Transverse colon (tissue), 4 donors: Measurements from ENCODE around the gene ACOT4. TPM values are rescaled to one million over a fixed set of nuclear protein-coding genes. Genes with fewer than 3 reads are reported as not detected.

Source experiments
- DNase-seq: peaks from one replicate; pipeline ENCODE4 v3.0.0-alpha.2; 2019
- H3K27ac ChIP-seq, 4 donors: fragments of 200-600 bp; sonication (generic); 2 replicates each; pipeline ENCODE4 v1.5.1; 2016 to 2018; ENCODE audit warnings: inconsistent platforms in 4 of 4
- H3K27me3 ChIP-seq: fragments of 200-600 bp; sonication (generic); 2 replicates; pipeline ENCODE4 v1.5.1; 2017; ENCODE audit warnings: inconsistent platforms
- H3K36me3 ChIP-seq, 4 donors: fragments of 200-600 bp; sonication (generic); 2 replicates each; pipeline ENCODE4 v1.5.1; 2017 to 2019; ENCODE audit warnings: inconsistent platforms in 4 of 4
- H3K4me1 ChIP-seq, 4 donors: fragments of 200-600 bp; sonication (generic); 2 replicates each; pipeline ENCODE4 v1.5.1; 2017 to 2020; ENCODE audit warnings: inconsistent platforms in 4 of 4
- H3K4me3 ChIP-seq, 4 donors: fragments of 200-600 bp; sonication (generic); 1 replicate in 1 of 4; 2 replicates in 3 of 4; pipeline versions ENCODE4 v1.5.1 to v1.6.1; 2017 to 2019; ENCODE audit warnings: inconsistent platforms in 4 of 4
- H3K9me3 ChIP-seq, 2 donors: fragments of 200-600 bp; sonication (generic); 2 replicates each; pipeline ENCODE4 v1.5.1; 2017 to 2019; ENCODE audit warnings: inconsistent platforms in 2 of 2
- CTCF ChIP-seq, 5 experiments: fragments of 200-600 bp in 3 of 5; fragments of 450-650 bp in 2 of 5; sonication (generic) in 3 of 5; IDR thresholded peaks; 1 replicate in 2 of 5; 2 replicates in 3 of 5; pipeline ENCODE4 v1.5.1; 2016 to 2017; ENCODE audit warnings: antibody characterized with exemption in 5 of 5, inconsistent platforms in 3 of 5, mild to moderate bottlenecking in 2 of 5, moderate library complexity in 1 of 5
- EP300 ChIP-seq: sonication (generic); formaldehyde crosslinking; IDR thresholded peaks from one replicate; pipeline ENCODE4 v1.6.1; 2017; ENCODE audit warnings: antibody characterized with exemption, low read depth
- POLR2A ChIP-seq: fragments of 450-650 bp; IDR thresholded peaks from one replicate; pipeline ENCODE4 v1.6.1; 2016; ENCODE audit warnings: antibody characterized with exemption, mild to moderate bottlenecking, moderate library complexity
- POLR2AphosphoS5 ChIP-seq, 3 donors: sonication (generic); formaldehyde crosslinking; IDR thresholded peaks; one replicate each; pipeline ENCODE4 v1.6.1; 2016; ENCODE audit warnings: antibody characterized with exemption in 3 of 3
- WGBS, 2 donors: methylation state at CpG; one replicate each; pipeline ENCODE4 v1.1.5; 2018; ENCODE audit warnings: low coverage in 1 of 2; 5-methylcytosine and 5-hydroxymethylcytosine counted together
- in situ Hi-C, 4 donors: fragments of 200-750 bp; cut with MboI; loops; one replicate each; pipeline versions ENCODE4 v1.15.0 to v1.15.1; 2017; ENCODE audit warnings: low sequenced_read_pairs in 3 of 4, low pct_ligation_motif_present in 1 of 4, low pct_unique_long_range_greater_than_20kb in 1 of 4
- intact Hi-C: fragments of 100-400 bp; cut with DNase I; formaldehyde crosslinking; loops from one replicate; pipeline ENCODE4 v1.15.1; 2023; ENCODE audit warnings: low total_unique reads
- total RNA-seq, 4 donors: library from RNA; depleted of rRNA; stranded (reverse); fragments of >200 nt; gene quantifications; one replicate each; pipeline ENCODE4 v1.1.0, GENCODE V29; 2016

ACOT4 gene
- total RNA-seq, 4 donors from 2014 or later: 3.5 to 5.2 TPM; not detected in 2

GRCh38 chr14:73644531-73645247, 53.0 kb downstream of the ACOT4 start, which contains the start of gene DNAL1:
TSS of gene DNAL1 (plus strand) at chr14:73644986. CDS start at chr14:73645040, 54 bp downstream.
- peak within 1 kb of the TSS; percentile 53 to 87 (median 80) for H3K4me3 ChIP-seq
- in situ Hi-C loops (loop anchor here in 1 of 4 donors (25.0 kb wide), 1 partner anchor 132 kb away; no protein-coding TSS in a partner anchor), intact Hi-C loops (no loop called here)
- no peaks in the 10 kb centered on the region for H3K9me3 ChIP-seq
- peaks cover 11 to 20% (median 13%) of the 10 kb centered on the region in 4 donors for H3K4me1 ChIP-seq
- H3K27ac ChIP-seq: peak within 1 kb of the TSS; percentile 85 to 91 (median 86)
- DNase-seq: peak; percentile 94
- no peak for TF ChIP-seq CTCF (IDR thresholded peaks at IDR 0.05)
- TF ChIP-seq POLR2AphosphoS5 (IDR thresholded peaks at IDR 0.05): peak; percentile 49 to 78 (median 59)
- no peak for TF ChIP-seq EP300
- peak; percentile 53 for TF ChIP-seq POLR2A
- 0% methylated on average over 14 to 43 of the region's 43 CpGs for WGBS, 2 donors
- no peaks in the 10 kb centered on the region for H3K36me3 ChIP-seq
- H3K27me3 ChIP-seq: no peaks in the 10 kb centered on the region

DNA sequence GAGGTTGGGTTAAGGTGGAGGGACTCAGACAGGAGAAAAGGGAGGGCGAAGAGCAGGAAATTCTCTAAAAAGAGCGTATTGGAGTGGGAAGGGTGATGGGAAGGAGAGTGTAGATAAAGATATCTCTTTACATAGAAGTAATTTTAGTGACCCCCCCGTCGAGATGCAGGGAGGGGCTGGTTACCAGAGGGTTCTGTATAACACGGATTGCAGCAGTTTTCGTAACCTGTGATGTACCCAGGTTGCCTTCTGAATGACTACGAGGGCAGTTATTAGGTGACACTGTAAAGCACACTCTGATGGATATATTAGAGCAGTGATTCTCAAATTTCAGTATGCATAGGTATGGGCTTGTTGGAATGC, 53.6 kb downstream of the ACOT4 start:
- Histone ChIP-seq H3K27ac (peak overlapping the region; percentile 85 to 91 (median 86)), H3K4me1 (peaks cover 11 to 20% (median 13%) of the 10 kb centered on the region in 4 donors), H3K27me3 (no peaks in the 10 kb centered on the region), H3K4me3 (peak overlapping the region; percentile 53 to 87 (median 80)), H3K36me3 (no peaks in the 10 kb centered on the region), H3K9me3 (no peaks in the 10 kb centered on the region)
- no peak for DNase-seq
- TF ChIP-seq CTCF (IDR thresholded peaks at IDR 0.05) (no peak), POLR2A (no peak), POLR2AphosphoS5 (IDR thresholded peaks at IDR 0.05) (no peak), EP300 (no peak)
- WGBS, 2 donors: 5 to 8% methylated on average over 5 to 7 of the region's 7 CpGs
- in situ Hi-C loops: loop anchor here in 1 of 4 donors (25.0 kb wide), 1 partner anchor 133 kb away; no protein-coding TSS in a partner anchor
- intact Hi-C loops: no loop called here

Other genes with a start within 250 kb of the ACOT4 start
- gene NUMB, start 133.3 kb upstream of the ACOT4 start, total RNA-seq: 100 to 1,000 TPM in 2 of 4 donors, 10 to 100 TPM in 2; 64.7 to 117 (median 103) TPM
- 10 to 100 TPM in 3 of 4 donors, 1 to 10 TPM in 1; 9.6 to 39.8 (median 18.0) TPM for gene RIOX1, start 100.9 kb upstream of the ACOT4 start, total RNA-seq
- 10 to 100 TPM in 1 of 4 donors, 1 to 10 TPM in 2, under 1 TPM in 1; 0.40 to 10.9 (median 7.6) TPM for gene ACOT1, start 54.7 kb upstream of the ACOT4 start, total RNA-seq
- under 1 TPM in 2 of 4 donors, not detected in 2; 0.41 to 0.79 TPM for gene HEATR4, start 32.9 kb upstream of the ACOT4 start, total RNA-seq
- gene ACOT2, start 22.7 kb upstream of the ACOT4 start, total RNA-seq: 10 to 100 TPM; 10.1 to 76.3 (median 53.6) TPM
- not detected for gene ACOT6, start 20.6 kb downstream of the ACOT4 start, total RNA-seq
- gene DNAL1, start 53.1 kb downstream of the ACOT4 start, total RNA-seq: 1 to 10 TPM in 3 of 4 donors, under 1 TPM in 1; 0.80 to 6.3 (median 2.9) TPM
- 10 to 100 TPM; 12.7 to 22.1 (median 12.7) TPM for gene PNMA1, start 122.5 kb downstream of the ACOT4 start, total RNA-seq